ENCODE results near the gene ITM2B.

GRCh38 chr13:48303359-48304142 lies 70.5 kb downstream of the ITM2B start, which contains the start of gene RB1:
- TF ChIP-seq ZBTB7A (tag by site-specific recombination; IDR thresholded peaks at IDR 0.05; ENCODE audit: low read depth), result no peak
- TF ChIP-seq ZNF274 (IDR thresholded peaks at IDR 0.05; ENCODE audit: low read length), result no peak
- no peak for TF ChIP-seq ZNF274 (tag by site-specific recombination; IDR thresholded peaks at IDR 0.05; ENCODE audit: borderline replicate concordance)
- TF ChIP-seq ZNF473 (tag by site-specific recombination; IDR thresholded peaks at IDR 0.05), result no peak
- no peak for TF ChIP-seq ZNF791 (tag by site-specific recombination; IDR thresholded peaks at IDR 0.05)
- peak; percentile 11; the same call in 1 of the 2 replicates for TF ChIP-seq CTCF (tag by site-specific recombination; IDR thresholded peaks at IDR 0.05)
- TF ChIP-seq KLF16 (tag by site-specific recombination; IDR thresholded peaks at IDR 0.05), result no peak
- peak; percentile 59 for TF ChIP-seq ZIC2 (tag by site-specific recombination; IDR thresholded peaks at IDR 0.05)
- peak; percentile 63 for TF ChIP-seq PATZ1 (tag by site-specific recombination; IDR thresholded peaks at IDR 0.05)
- TF ChIP-seq ZNF24 (tag by site-specific recombination; IDR thresholded peaks at IDR 0.05), result peak; percentile 54; the same call in 1 of the 2 replicates
- no peak for TF ChIP-seq ZBTB49 (tag by site-specific recombination; IDR thresholded peaks at IDR 0.05; ENCODE audit: low read depth)

Data from HEK293 (cell line).